PC-3 (cell line): Measurements from ENCODE around the gene ZBTB16. TPM values are rescaled to one million over a fixed set of nuclear protein-coding genes. Genes with fewer than 3 reads are reported as not detected.

ENCODE experiments used
- ATAC-seq: fragments of 200-7000 bp; cut with Tn5 transposase; 2 replicates; pipeline ENCODE4 v1.9.1; 2020; ENCODE audit warnings: mild to moderate bottlenecking, moderate library complexity
- BruUV-seq: library from RNA; stranded (reverse); fragments of 400-500 nt; replicated peaks from 2 replicates; lab custom pipeline; 2021; lab: Mats Ljungman, UMichigan
- CTCF ChIA-PET: fragments of 300-600 bp; sonication (Branson Sonifier 250); formaldehyde crosslinking; loops from one replicate; lab custom pipeline; 2022; ENCODE audit warnings: antibody characterized with exemption; lab: Charles Lee
- POLR2A ChIA-PET: fragments of 300-600 bp; sonication (Branson Sonifier 250); formaldehyde crosslinking; loops from one replicate; lab custom pipeline; 2022; ENCODE audit warnings: antibody characterized with exemption; ENCODE audit not compliant: unreplicated experiment; lab: Charles Lee
- DNase-seq: peaks from one replicate; pipeline ENCODE4 v3.0.0-alpha.2; 2015
- H2AFZ ChIP-seq: fragments of 300-600 bp; sonication (generic); 2 replicates; pipeline ENCODE4 v1.6.0; 2016; ENCODE audit warnings: antibody characterized with exemption, low read length
- H3F3A ChIP-seq: fragments of 300-600 bp; sonication (generic); one replicate; pipeline ENCODE4 v1.6.0; 2017; ENCODE audit warnings: antibody characterized with exemption, low read length, control low read depth, mild to moderate bottlenecking; ENCODE audit not compliant: unreplicated experiment
- H3K27ac ChIP-seq: fragments of 300-600 bp; sonication (generic); 2 replicates; pipeline ENCODE4 v1.5.1; 2016; ENCODE audit warnings: mild to moderate bottlenecking, low read length
- H3K27me3 ChIP-seq: fragments of 300-600 bp; sonication (generic); 2 replicates; pipeline ENCODE4 v1.6.1; 2016; ENCODE audit warnings: low read length, mixed read lengths
- H3K36me3 ChIP-seq: fragments of 300-600 bp; sonication (generic); 2 replicates; pipeline ENCODE4 v1.6.1; 2016; ENCODE audit warnings: low read depth, mixed run types, low read length, mixed read lengths
- H3K4me1 ChIP-seq: fragments of 300-600 bp; sonication (generic); 2 replicates; pipeline ENCODE4 v1.5.1; 2016; ENCODE audit warnings: low read length; ENCODE audit not compliant: insufficient read depth
- H3K4me2 ChIP-seq: fragments of 300-600 bp; sonication (generic); 2 replicates; pipeline ENCODE4 v1.6.0; 2016; ENCODE audit warnings: low read length
- H3K4me3 ChIP-seq: fragments of 300-600 bp; sonication (generic); 2 replicates; pipeline ENCODE4 v1.5.1; 2016; ENCODE audit warnings: mild to moderate bottlenecking, low read length, mixed read lengths
- H3K79me2 ChIP-seq: fragments of 300-600 bp; sonication (generic); 2 replicates; pipeline ENCODE4 v1.6.1; 2017; ENCODE audit warnings: low read length, mixed read lengths
- H3K9ac ChIP-seq: fragments of 300-600 bp; sonication (generic); 2 replicates; pipeline ENCODE4 v1.6.0; 2016; ENCODE audit warnings: mild to moderate bottlenecking, low read length
- H3K9me2 ChIP-seq: fragments of 300-600 bp; sonication (generic); replicated peaks from 2 replicates; pipeline ENCODE4 v1.6.1; 2016; ENCODE audit warnings: mixed run types, low read length, mixed read lengths
- H3K9me3 ChIP-seq: fragments of 300-600 bp; sonication (generic); 2 replicates; pipeline ENCODE4 v1.6.1; 2016; ENCODE audit warnings: low read length, mixed read lengths
- H4K20me1 ChIP-seq: fragments of 300-600 bp; sonication (generic); 2 replicates; pipeline ENCODE4 v1.6.1; 2016; ENCODE audit warnings: low read length, mixed read lengths
- EZH2 ChIP-seq: fragments of 300-600 bp; sonication (generic); IDR thresholded peaks from one replicate; pipeline ENCODE4 v1.6.1; 2017; ENCODE audit warnings: antibody characterized with exemption, mild to moderate bottlenecking, low read length; ENCODE audit not compliant: unreplicated experiment
- EZH2phosphoT487 ChIP-seq: fragments of 300-600 bp; sonication (generic); IDR thresholded peaks from 2 replicates; pipeline ENCODE4 v1.6.1; 2018; ENCODE audit warnings: mild to moderate bottlenecking, antibody characterized with exemption, low read length, borderline replicate concordance
- intact Hi-C: fragments of 100-400 bp; cut with micrococcal nuclease; formaldehyde crosslinking; loops from 2 replicates; pipeline ENCODE4 v1.9.0; 2023
- total RNA-seq: library from RNA; depleted of rRNA; stranded (reverse); fragments of >200 nt; gene quantifications from 2 replicates; pipeline ENCODE4 v1.2.3, GENCODE V29; 2014
- TF ChIP-seq, protein P1 (sequence below): fragments of 300-600 bp; sonication (generic); conservative IDR thresholded peaks from 2 replicates; pipeline ENCODE4 v1.5.1; 2017; ENCODE audit warnings: antibody characterized with exemption, low read depth, mild to moderate bottlenecking, low read length

Gene ZBTB16
- total RNA-seq, 1 experiment from 2014 or later = not detected

DNA sequence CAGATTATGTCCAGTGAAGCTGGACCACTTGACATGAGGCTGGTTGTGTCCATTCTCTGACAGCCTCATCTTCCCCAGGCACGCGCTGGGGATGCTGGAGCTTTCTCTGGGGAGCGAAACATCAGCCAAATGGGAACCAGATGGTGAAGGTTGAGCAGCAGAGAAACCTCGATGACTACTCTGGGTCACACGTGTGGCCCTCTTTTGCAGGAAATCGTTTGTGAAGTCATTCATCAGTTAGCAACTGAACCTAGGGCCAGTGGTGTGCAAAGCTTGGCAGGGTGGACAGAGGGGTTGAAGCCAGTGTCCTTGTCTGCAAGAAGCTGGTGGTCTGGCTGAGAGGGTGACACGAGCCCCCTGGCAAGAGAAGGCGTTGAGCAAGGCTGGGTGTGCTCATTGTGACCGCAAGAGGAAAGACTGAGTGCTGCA is 109.8 kb downstream of the ZBTB16 start:
- Histone ChIP-seq H3K36me3 (no peaks in the 10 kb centered on the region), H4K20me1 (0 out of 2 replicates have a peak, but pooled peaks cover 6% of the 10 kb centered on the region), H3K4me3 (no peak overlapping the region), H3K9me2 (no peaks in the 10 kb centered on the region), H3K9me3 (no peaks in the 10 kb centered on the region), H3K4me1 (peaks cover 12% of the 10 kb centered on the region), H3K9ac (no peak overlapping the region), H3K27me3 (peaks cover 93% of the 10 kb centered on the region), H3K79me2 (no peaks in the 10 kb centered on the region), H3K4me2 (no peak overlapping the region), H3K27ac (no peak overlapping the region), H3F3A (no peaks in the 10 kb centered on the region), H2AFZ (no peak overlapping the region)
- DNase-seq (no peak), ATAC-seq (no peak)
- TF ChIP-seq EZH2phosphoT487 (no peak), EZH2 (no peak)
- TF ChIP-seq, protein P1, sequence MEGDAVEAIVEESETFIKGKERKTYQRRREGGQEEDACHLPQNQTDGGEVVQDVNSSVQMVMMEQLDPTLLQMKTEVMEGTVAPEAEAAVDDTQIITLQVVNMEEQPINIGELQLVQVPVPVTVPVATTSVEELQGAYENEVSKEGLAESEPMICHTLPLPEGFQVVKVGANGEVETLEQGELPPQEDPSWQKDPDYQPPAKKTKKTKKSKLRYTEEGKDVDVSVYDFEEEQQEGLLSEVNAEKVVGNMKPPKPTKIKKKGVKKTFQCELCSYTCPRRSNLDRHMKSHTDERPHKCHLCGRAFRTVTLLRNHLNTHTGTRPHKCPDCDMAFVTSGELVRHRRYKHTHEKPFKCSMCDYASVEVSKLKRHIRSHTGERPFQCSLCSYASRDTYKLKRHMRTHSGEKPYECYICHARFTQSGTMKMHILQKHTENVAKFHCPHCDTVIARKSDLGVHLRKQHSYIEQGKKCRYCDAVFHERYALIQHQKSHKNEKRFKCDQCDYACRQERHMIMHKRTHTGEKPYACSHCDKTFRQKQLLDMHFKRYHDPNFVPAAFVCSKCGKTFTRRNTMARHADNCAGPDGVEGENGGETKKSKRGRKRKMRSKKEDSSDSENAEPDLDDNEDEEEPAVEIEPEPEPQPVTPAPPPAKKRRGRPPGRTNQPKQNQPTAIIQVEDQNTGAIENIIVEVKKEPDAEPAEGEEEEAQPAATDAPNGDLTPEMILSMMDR = no peak
- intact Hi-C loops = loop anchor here (10.0 kb wide), 1 partner anchor 125 kb away; no protein-coding TSS in a partner anchor
- CTCF ChIA-PET = no interaction called here
- BruUV-seq = no TSS peak
- POLR2A ChIA-PET = no interaction called here

DNA sequence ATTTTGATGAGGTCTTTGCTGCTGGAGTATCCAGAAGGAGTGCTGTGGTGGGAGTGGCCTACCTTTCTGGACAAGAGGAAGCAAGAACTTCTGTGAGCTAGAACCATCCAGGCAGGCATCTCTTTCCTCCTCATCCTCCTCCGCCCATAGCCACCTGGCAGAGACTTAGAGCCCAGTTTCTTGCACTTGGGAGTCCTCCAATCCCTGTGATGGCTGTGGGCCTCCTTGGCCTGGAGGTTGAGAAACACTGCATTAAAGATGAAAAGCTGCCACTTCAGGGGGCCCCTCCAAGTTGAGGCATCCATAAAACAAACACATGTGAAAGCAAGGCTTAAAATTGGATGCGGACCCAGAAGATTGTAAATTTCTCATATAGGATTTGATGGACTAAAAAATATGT is 110.3 kb downstream of the ZBTB16 start:
- POLR2A ChIA-PET = no interaction called here
- H3K9me3 ChIP-seq = no peaks in the 10 kb centered on the region
- no TSS peak for BruUV-seq

DNA sequence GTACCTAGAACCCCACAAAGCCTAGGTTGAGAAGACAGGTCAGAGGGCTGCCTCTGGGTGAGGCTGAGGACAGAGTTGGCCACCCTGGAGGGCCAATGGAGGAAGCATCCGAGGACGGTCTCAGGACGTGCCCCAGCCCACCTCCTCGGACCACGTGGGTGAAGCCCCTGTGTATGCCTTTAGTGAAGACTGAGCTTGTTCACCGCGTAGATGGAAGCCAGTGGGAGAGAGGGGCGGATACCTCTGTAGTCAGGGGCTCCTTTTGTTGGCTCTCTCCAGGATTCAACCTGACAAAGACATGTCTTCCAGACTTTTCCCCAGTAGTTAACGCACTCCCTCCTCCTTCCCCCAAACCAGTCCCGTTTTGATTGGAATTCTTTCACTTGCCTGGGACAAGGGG is 110.7 kb downstream of the ZBTB16 start:
- H3F3A ChIP-seq = no peaks in the 10 kb centered on the region
- H3K4me2 ChIP-seq = no peak overlapping the region
- H3K79me2 ChIP-seq = no peaks in the 10 kb centered on the region
- no TSS peak for BruUV-seq
- no peak for DNase-seq
- intact Hi-C loops = no loop called here
- H3K9ac ChIP-seq = no peak overlapping the region
- no peaks in the 10 kb centered on the region for H3K9me3 ChIP-seq
- peaks cover 12% of the 10 kb centered on the region for H3K4me1 ChIP-seq
- ChIA-PET POLR2A (interaction anchor here (0.7 kb wide), 1 partner anchor 67 kb away, joined by 8 read pairs; no protein-coding TSS in a partner anchor), CTCF (no interaction called here)
- H3K36me3 ChIP-seq = no peaks in the 10 kb centered on the region
- TF ChIP-seq EZH2phosphoT487 = no peak
- no peak for TF ChIP-seq EZH2
- TF ChIP-seq, protein P1 = no peak
- no peak for ATAC-seq
- no peak overlapping the region for H3K4me3 ChIP-seq
- peaks cover 93% of the 10 kb centered on the region for H3K27me3 ChIP-seq
- H2AFZ ChIP-seq = no peak overlapping the region
- no peak overlapping the region for H3K27ac ChIP-seq
- H4K20me1 ChIP-seq = no peaks in the 10 kb centered on the region
- no peaks in the 10 kb centered on the region for H3K9me2 ChIP-seq

More for the DNA sequence above, 110.3 kb downstream of the ZBTB16 start:
- H4K20me1 ChIP-seq = 0 out of 2 replicates have a peak, but pooled peaks cover 1% of the 10 kb centered on the region
- no peaks in the 10 kb centered on the region for H3K36me3 ChIP-seq
- CTCF ChIA-PET = no interaction called here
- H3K9ac ChIP-seq = no peak overlapping the region
- no peak overlapping the region for H3K27ac ChIP-seq
- no peak overlapping the region for H3K4me2 ChIP-seq
- H3K79me2 ChIP-seq = no peaks in the 10 kb centered on the region
- no peak for DNase-seq
- H3K4me1 ChIP-seq = peaks cover 12% of the 10 kb centered on the region
- TF ChIP-seq, protein P1 = no peak
- TF ChIP-seq EZH2phosphoT487 = no peak
- no peaks in the 10 kb centered on the region for H3F3A ChIP-seq
- ATAC-seq = no peak
- no peak overlapping the region for H2AFZ ChIP-seq
- H3K9me2 ChIP-seq = no peaks in the 10 kb centered on the region
- H3K27me3 ChIP-seq = peaks cover 93% of the 10 kb centered on the region
- intact Hi-C loops = loop anchor here (10.0 kb wide), 1 partner anchor 125 kb away; no protein-coding TSS in a partner anchor
- H3K4me3 ChIP-seq = no peak overlapping the region
